GM12873 (cell line): Measurements from ENCODE around the gene USP17L29.
"Not testable (repeated sequence)": the region's sequence is repeated elsewhere in the genome, so short reads cannot be mapped to it uniquely, and the experiment has no call there.

Source experiments
- TF ChIP-seq, protein P1 (sequence below): IDR thresholded peaks from 2 replicates; pipeline ENCODE4 v1.5.1; 2012; ENCODE audit warnings: low read depth, mild to moderate bottlenecking, moderate library complexity, low read length, control low read depth; ENCODE audit not compliant: insufficient read depth; ENCODE audit errors: missing control alignments

Gene USP17L29

DNA sequence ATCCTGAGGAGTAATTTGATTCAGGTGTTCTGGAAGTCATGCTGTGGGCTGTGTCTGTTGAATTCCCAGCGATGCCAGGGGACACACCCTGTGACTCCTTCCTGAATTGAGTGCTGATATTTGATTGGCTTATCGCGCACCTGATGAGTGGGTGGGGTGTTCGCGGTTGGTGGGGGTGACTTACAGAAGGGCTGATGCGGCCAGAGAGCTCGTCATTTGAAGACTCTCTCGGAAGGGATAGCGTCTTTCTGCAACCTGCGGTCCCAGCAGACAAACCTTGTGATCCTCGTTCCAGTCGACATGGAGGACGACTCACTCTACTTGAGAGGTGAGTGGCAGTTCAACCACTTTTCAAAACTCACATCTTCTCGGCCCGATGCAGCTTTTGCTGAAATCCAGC is 9.4 kb downstream of the USP17L29 start, which contains the start of gene USP17L30:
Gene USP17L30, plus strand, starts transcription at position 301 of the 400 bp plus-strand sequence. Its CDS starts 0 bp downstream, at position 301.
- TF ChIP-seq, protein P1, sequence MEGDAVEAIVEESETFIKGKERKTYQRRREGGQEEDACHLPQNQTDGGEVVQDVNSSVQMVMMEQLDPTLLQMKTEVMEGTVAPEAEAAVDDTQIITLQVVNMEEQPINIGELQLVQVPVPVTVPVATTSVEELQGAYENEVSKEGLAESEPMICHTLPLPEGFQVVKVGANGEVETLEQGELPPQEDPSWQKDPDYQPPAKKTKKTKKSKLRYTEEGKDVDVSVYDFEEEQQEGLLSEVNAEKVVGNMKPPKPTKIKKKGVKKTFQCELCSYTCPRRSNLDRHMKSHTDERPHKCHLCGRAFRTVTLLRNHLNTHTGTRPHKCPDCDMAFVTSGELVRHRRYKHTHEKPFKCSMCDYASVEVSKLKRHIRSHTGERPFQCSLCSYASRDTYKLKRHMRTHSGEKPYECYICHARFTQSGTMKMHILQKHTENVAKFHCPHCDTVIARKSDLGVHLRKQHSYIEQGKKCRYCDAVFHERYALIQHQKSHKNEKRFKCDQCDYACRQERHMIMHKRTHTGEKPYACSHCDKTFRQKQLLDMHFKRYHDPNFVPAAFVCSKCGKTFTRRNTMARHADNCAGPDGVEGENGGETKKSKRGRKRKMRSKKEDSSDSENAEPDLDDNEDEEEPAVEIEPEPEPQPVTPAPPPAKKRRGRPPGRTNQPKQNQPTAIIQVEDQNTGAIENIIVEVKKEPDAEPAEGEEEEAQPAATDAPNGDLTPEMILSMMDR, result not testable (repeated sequence)

DNA sequence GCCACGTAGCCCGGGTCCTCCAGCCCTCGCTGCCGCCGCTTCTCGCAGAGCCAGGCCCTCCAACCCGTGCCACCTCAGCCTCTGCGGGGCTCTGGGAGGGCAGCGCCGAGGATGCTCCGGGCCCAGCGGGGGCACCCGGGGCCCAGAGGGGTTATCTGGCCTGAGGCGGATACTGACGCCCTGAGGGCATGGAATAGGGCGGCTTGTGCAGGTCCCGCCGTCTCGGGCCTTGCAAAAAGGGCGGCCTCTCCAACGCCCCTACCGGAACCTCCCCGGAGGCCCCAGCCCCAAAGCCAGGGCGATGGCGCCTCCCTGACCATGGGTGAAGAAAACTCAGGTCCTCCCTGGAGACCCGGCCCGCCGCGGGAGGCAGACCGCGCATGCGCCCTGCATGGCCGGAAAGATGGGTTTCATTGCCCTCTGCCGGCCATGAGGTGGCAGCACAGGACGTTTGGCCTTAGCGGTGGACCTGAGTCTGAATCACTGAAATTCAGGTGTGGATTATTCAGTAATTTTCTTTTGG is 27.6 kb downstream of the USP17L29 start:
- TF ChIP-seq, protein P1, result peak; percentile 24

DNA sequence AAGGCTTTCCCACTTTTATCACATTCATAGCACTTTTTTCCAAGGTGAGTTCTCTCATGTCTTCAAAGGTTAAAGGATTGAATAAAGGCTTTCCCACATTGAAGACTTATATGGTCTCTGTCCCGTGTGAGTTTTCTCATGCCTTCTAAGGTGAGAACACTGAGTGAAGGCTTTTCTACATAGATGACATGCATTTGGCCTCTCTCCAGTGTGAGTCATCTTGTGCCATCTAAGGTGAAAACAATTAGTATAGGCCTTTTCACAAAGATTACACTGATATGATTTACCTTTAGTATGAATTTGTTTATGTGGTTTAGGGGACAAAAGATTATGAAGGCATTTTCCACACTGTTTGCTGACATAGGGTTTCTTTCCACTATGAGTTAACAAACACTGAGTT is 30.7 kb downstream of the USP17L29 start:
- TF ChIP-seq, protein P1, result no peak
